Activated T-cell treated with anti-CD3 and anti-CD28 coated beads for 4 hours (primary cell): ENCODE results near the gene PLEKHM3.
"Not testable (repeated sequence)": the region's sequence is repeated elsewhere in the genome, so short reads cannot be mapped to it uniquely, and the experiment has no call there.

Experiments used
- DNase-seq: peaks from one replicate; pipeline ENCODE4 v3.0.0-alpha.2; 2020

Gene PLEKHM3

GRCh38 chr2:208034503-208035140 lies 9.3 kb upstream of the PLEKHM3 start:
- no peak for DNase-seq

- DNase-seq: no peak
Observed at GRCh38 chr2:208033701-208034502, 8.6 kb upstream of the PLEKHM3 start.

- DNase-seq: no peak
Observed at GRCh38 chr2:208031608-208032019, 6.3 kb upstream of the PLEKHM3 start.

GRCh38 chr2:208025814-208026184 lies 472 bp upstream of the PLEKHM3 start:
- peak; percentile 4 for DNase-seq

GRCh38 chr2:208024091-208024490 lies 1.2 kb downstream of the PLEKHM3 start:
- DNase-seq: no peak

- DNase-seq: no peak
Observed at GRCh38 chr2:208020253-208020652, 5.1 kb downstream of the PLEKHM3 start.

GRCh38 chr2:208018124-208018712 lies 7.1 kb downstream of the PLEKHM3 start:
- not testable (repeated sequence) for DNase-seq

- DNase-seq: no peak
Observed at GRCh38 chr2:208017721-208018120, 7.6 kb downstream of the PLEKHM3 start.

- DNase-seq: no peak
Observed at GRCh38 chr2:208015475-208015874, 9.9 kb downstream of the PLEKHM3 start.

GRCh38 chr2:208013285-208014178 lies 11.8 kb downstream of the PLEKHM3 start:
- no peak for DNase-seq

GRCh38 chr2:208012449-208012848 lies 12.9 kb downstream of the PLEKHM3 start:
- DNase-seq: no peak

GRCh38 chr2:208010506-208010905 lies 14.8 kb downstream of the PLEKHM3 start:
- DNase-seq: no peak

- DNase-seq: no peak
Observed at GRCh38 chr2:208006833-208007232, 18.5 kb downstream of the PLEKHM3 start.

GRCh38 chr2:208006337-208006736 lies 19.0 kb downstream of the PLEKHM3 start:
- no peak for DNase-seq

GRCh38 chr2:208001924-208002323 lies 23.4 kb downstream of the PLEKHM3 start:
- DNase-seq: no peak

GRCh38 chr2:208000701-208001395 lies 24.5 kb downstream of the PLEKHM3 start:
- DNase-seq: no peak

GRCh38 chr2:207996848-207997247 lies 28.5 kb downstream of the PLEKHM3 start:
- no peak for DNase-seq

GRCh38 chr2:207995887-207996286 lies 29.4 kb downstream of the PLEKHM3 start:
- no peak for DNase-seq

GRCh38 chr2:207993151-207993763 lies 32.1 kb downstream of the PLEKHM3 start:
- DNase-seq: no peak

- DNase-seq: no peak
Observed at GRCh38 chr2:207991944-207992343, 33.4 kb downstream of the PLEKHM3 start.

- no peak for DNase-seq
Observed at GRCh38 chr2:207990784-207991183, 34.5 kb downstream of the PLEKHM3 start.

- DNase-seq: no peak
Observed at GRCh38 chr2:207988975-207989374, 36.4 kb downstream of the PLEKHM3 start.
